Mucosa of gallbladder (tissue), 1 donor: ENCODE data around the gene PDZD7. TPM values are rescaled to one million over a fixed set of nuclear protein-coding genes. Genes with fewer than 3 reads are reported as not detected.
A peak's percentile ranks its signal among the peaks of the same experiment; 100 is the strongest.

Experiments used
- DNase-seq: peaks from one replicate; pipeline ENCODE4 v3.0.0-alpha.2; 2020; ENCODE audit warnings: low spot score
- total RNA-seq: library from RNA; stranded (reverse); gene quantifications from one replicate; pipeline ENCODE4 v1.2.1, GENCODE V29; 2021
- donor health status: DM: no; HTN: no; CAD: no.

The PDZD7 gene
- total RNA-seq, 1 donor from 2014 or later, result 5.3 TPM

GRCh38 chr10:101061624-101062231, 30.8 kb upstream of the PDZD7 start, which contains the start of gene KAZALD1:
TSS of gene KAZALD1 (plus strand) at chr10:101061989. CDS start at chr10:101062593, 604 bp downstream.
- DNase-seq, result no peak

DNA sequence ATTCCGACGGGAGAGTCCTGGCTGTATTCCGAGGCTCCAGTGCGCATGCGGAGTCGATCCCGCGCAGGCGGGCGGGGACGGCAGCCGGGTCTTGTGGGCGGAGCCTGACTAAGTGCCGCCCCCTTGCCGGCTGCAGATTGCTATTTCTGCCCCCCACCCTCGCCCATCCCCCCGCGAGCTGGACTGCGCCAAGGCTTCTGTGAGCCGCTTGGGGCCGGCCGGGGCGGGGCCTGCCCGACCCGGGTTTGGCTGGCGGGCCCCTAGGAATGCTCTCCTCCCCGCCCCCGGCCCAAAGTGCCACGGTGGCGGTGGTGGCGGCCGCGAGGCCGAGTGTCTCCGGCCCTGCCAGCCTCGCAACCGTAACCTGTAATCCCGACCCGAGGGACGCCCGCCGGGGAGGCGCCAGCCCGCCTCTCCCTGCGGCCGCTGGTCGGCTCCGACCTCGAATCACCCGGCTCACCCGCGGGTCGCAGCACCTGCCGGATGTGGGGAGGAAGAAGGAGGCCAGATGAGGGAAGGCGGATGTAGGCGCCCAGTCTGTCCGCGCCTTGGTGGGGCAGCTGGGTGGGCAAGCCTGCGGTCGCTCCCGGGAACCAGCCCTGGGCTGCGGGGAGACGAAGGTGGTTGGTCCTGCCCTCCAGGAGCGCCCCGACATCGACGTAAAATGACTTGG, 30.2 kb upstream of the PDZD7 start:
- peak; percentile 93 for DNase-seq

DNA sequence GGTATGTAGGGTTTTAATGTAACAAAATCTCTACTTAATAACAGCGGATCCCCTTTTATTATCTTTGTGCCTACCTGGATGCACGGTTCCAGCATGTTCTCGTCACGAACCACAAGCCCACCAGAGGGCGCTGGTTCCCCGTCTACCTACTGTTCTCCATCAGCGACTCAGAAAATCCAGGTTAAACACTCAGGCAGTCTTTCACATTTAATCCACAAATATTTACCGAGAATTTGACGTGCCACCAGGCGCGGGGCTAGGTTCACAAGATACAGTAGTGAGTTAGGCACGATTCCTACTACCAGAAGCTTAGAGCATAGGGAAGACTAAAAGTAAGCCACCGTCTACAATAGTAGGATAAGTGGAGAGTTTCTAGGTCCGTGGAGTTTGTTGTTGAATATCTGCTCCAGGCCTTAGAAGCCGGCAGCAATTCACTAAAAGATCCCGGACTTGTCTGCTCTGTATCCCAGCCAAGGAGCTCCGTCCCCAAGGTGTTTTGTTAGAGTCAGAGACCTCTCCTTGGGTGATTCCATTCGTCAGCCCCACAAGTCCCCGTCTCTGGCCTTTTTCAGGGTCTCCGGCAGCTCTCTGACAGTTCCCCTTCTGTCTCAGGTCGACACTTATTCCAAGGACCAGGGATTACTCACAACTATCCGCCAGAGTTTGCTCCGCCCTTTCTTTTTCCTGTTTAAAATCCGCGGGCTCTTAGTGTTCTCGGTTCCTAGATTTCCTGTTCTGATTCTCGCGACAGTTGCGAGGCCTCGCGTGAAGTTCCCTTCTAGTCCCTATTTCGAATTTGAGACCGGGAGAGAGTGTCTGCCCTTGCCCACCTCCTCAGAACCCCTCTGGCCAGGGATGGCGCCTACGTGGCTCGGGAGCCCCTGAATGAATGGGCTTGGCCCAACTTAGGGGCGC, 29.4 kb upstream of the PDZD7 start:
- DNase-seq, result peak; percentile 98

- no peak for DNase-seq
Observed at GRCh38 chr10:101056365-101057151, 25.6 kb upstream of the PDZD7 start.

- DNase-seq, result no peak
Observed at GRCh38 chr10:101055411-101055810, 24.5 kb upstream of the PDZD7 start.

- no peak for DNase-seq
Observed at GRCh38 chr10:101054876-101055275, 23.9 kb upstream of the PDZD7 start.

DNA sequence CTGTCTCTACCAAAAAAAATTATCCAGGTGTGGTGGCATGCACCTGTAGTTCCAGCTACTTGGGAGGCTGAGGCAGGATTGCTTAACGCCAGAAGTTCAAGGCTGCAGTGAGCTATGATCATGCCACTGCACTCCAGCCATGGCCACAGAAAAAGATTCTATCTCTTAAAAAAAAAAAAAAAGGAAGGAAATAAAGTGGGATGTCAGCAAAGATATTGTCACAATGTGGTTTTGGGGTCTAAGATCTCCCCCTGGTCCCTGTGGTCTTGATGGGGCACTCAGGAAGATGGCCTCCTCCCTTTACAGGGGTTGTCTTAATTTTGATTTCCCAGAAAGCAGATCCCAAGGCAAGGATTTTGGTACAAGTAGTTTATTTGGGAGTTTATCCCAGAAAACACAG, 23.4 kb upstream of the PDZD7 start:
- no peak for DNase-seq

DNA sequence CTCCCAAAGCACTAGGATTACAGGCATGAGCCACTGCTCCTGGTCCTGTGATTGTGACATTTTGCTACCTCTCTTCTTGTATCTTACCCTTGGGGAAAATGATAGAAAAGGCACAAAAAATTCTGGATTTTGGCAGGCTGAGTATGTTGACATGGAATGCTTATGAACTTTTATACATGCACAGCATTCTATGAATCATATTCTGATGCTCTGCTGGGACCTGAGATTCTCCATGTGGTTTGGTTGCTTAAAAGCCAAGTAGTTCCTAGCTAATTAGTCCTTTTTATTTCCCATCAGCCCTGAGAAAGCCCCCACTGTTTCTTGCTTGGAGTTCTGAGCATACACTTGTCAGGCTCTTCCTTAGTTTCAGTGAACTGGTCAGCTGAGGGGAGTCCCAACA, 22.6 kb upstream of the PDZD7 start:
- no peak for DNase-seq

GRCh38 chr10:101052285-101052684, 21.4 kb upstream of the PDZD7 start:
- DNase-seq, result no peak

GRCh38 chr10:101050208-101051069, 19.5 kb upstream of the PDZD7 start:
- peak; percentile 59 for DNase-seq

- no peak for DNase-seq
Observed at GRCh38 chr10:101047961-101048892, 17.3 kb upstream of the PDZD7 start.

GRCh38 chr10:101047268-101047667, 16.3 kb upstream of the PDZD7 start:
- DNase-seq, result no peak

DNA sequence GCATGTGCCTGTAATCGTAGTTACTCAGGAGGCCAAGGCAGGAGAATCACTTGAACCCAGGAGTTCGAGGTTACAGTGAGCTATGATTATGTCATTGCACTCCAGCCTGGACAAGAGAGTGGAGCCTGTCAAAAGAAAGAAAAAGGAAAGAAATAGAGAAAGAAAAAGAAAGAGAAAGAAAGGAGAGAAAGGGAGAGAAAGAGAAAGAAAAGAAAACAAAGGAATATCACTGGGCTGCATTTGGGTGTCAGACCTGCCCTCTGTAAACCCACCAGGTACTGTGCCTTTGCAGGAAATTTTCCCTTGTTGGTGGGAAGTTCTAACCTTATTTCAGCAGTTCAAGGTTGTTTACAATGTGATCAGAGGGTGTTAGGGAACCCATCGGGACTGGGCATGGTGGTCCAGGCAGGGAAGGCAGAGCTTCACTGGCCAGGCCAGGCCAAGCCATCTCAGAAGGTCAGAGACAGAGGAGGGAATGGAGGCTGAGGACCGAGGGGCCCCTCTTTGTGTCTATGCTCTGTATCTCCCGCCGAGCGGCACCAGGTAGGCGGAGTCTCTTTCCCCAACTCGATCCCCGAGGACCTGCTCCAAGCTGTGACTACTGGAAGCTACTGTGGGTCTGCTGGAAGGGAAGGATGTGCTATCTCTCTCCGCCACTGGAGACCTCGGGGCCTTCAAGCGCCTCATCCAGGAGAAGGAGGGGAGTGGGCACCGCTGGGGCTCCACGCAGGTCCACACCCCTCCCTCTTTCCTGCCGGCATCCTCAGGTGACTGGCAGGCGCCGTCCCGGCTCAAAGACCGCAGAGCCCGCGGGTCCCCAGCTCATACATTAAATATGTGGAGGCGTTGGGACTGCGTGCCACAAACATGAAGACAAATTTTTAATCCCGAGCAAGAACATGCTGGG, 15.7 kb upstream of the PDZD7 start:
- DNase-seq, result no peak

GRCh38 chr10:101044117-101044516, 13.2 kb upstream of the PDZD7 start:
- no peak for DNase-seq

GRCh38 chr10:101043363-101043707, 12.4 kb upstream of the PDZD7 start:
- DNase-seq, result no peak

DNA sequence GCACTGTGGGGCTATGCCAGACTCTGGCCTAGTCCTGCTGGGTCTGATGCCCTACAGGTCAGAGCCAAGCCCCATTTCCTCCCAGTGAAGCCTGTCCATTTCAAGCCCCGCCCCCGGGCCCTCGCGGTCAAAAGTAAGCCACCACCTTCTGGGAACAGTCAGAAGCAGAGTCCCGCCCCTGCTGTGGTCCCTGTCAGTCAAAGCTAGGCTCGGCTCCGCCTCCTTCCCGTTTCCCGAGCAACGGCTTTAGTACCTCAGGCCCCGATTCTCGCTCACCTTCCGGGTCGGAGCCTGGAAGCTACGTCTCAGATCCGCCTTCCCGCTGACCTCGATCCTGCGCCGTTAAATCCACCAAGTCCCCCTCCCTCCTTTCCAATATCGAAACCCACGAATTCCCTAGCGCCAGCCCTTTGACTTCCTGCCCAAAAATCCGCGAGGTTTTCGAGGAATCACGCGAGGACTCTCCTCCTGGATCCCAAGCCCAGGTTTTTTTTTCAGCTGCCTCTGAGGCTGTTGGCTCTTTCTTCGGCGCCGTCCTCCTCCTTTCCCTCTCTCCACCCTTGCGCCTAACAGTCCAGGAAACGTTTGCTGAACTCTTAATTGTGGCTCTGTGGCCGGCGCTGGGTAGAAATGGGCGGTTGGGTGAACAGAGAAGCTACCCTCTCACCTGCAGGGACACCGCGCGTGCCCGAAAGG, 11.9 kb upstream of the PDZD7 start:
- DNase-seq, result peak; percentile 97

GRCh38 chr10:101042118-101042517, 11.2 kb upstream of the PDZD7 start:
- DNase-seq, result no peak

DNA sequence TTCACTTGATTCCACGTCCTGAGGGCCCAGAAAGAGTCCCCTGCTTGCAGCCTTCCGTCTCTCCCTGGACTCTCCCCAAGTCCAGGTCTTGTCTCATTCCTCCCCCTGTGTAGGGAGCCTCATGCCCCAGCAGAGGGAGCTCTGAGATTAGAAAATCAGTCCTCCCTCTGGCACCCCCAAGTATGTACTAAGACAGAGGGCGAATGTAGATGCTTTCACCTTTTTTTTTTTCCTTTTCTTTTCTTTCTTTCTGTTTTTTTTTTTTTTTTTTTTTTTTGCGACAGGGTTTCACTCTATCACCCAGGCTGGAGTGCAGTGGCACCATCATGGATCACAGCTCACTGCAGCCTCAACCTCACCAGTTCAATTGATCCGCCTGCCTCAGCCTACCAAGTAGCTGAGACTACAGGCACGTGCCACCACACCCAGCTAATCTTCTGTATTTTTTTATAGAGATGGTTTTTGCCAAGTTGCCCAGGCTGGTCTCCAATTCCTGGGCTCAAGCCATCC, 10.4 kb upstream of the PDZD7 start:
- DNase-seq, result peak; percentile 86
